Breast epithelium (tissue), 4 donors: ENCODE results near the gene C16orf74. TPM values are rescaled to one million over a fixed set of nuclear protein-coding genes. Genes with fewer than 3 reads are reported as not detected.
A peak's percentile ranks its signal among the peaks of the same experiment; 100 is the strongest.

Experiments
- DNase-seq, 2 donors: peaks; one replicate each; pipeline ENCODE4 v3.0.0-alpha.2; 2019; ENCODE audit warnings: low spot score in 2 of 2
- H3K27ac ChIP-seq, 2 donors: fragments of 200-600 bp; sonication (generic) in 1 of 2; one replicate each; pipeline ENCODE4 v1.5.1; 2016 to 2019; ENCODE audit warnings: mild to moderate bottlenecking in 1 of 2
- H3K27me3 ChIP-seq, 2 donors: fragments of 200-600 bp; sonication (generic) in 1 of 2; one replicate each; pipeline versions ENCODE4 v1.5.1 to v1.6.0; 2017 to 2019; ENCODE audit warnings: control low read depth in 1 of 2, mild to moderate bottlenecking in 1 of 2
- H3K36me3 ChIP-seq: fragments of 200-600 bp; one replicate; pipeline ENCODE4 v1.5.1; 2019
- H3K4me1 ChIP-seq, 2 donors: fragments of 200-600 bp; sonication (generic); one replicate each; pipeline ENCODE4 v1.5.1; 2016 to 2019; ENCODE audit warnings: control low read depth in 1 of 2
- H3K4me3 ChIP-seq, 3 donors: fragments of 200-600 bp; sonication (generic); 1 replicate in 2 of 3; 2 replicates in 1 of 3; pipeline ENCODE4 v1.5.1; 2016 to 2019; ENCODE audit warnings: mild to moderate bottlenecking in 3 of 3, moderate library complexity in 2 of 3
- H3K9me3 ChIP-seq, 2 donors: fragments of 200-600 bp; sonication (generic) in 1 of 2; one replicate each; pipeline ENCODE4 v1.5.1; 2016 to 2019; ENCODE audit warnings: control low read depth in 1 of 2
- CTCF ChIP-seq, 3 donors: fragments of 450-650 bp; IDR thresholded peaks; one replicate each; pipeline ENCODE4 v1.5.1; 2016 to 2017; ENCODE audit warnings: antibody characterized with exemption in 3 of 3, mild to moderate bottlenecking in 3 of 3, moderate library complexity in 3 of 3
- POLR2A ChIP-seq: fragments of 450-650 bp; IDR thresholded peaks from one replicate; pipeline ENCODE4 v1.6.1; 2016; ENCODE audit warnings: antibody characterized with exemption, mild to moderate bottlenecking, moderate library complexity
- POLR2AphosphoS5 ChIP-seq, 3 donors: sonication (generic); formaldehyde crosslinking; IDR thresholded peaks; one replicate each; pipeline ENCODE4 v1.6.1; 2017; ENCODE audit warnings: antibody characterized with exemption in 3 of 3
- intact Hi-C: fragments of 100-400 bp; cut with DNase I; formaldehyde crosslinking; loops from one replicate; pipeline ENCODE4 v1.15.1; 2023; ENCODE audit warnings: low total_unique reads
- total RNA-seq, 3 donors: library from RNA; depleted of rRNA; stranded (reverse); fragments of >200 nt; gene quantifications; one replicate each; pipeline ENCODE4 v1.1.0, GENCODE V29; 2016

Gene C16orf74
- total RNA-seq, 3 donors from 2014 or later: 0.80 to 7.2 (median 6.7) TPM

GRCh38 chr16:85762970-85763369, 12.1 kb upstream of the C16orf74 start:
- no peaks in the 10 kb centered on the region for H3K36me3 ChIP-seq
- TF ChIP-seq POLR2A (no peak), CTCF (IDR thresholded peaks at IDR 0.05) (no peak), POLR2AphosphoS5 (IDR thresholded peaks at IDR 0.05) (no peak)
- intact Hi-C loops: no loop called here

GRCh38 chr16:85761861-85762260, 11.0 kb upstream of the C16orf74 start:
- Histone ChIP-seq H3K27ac (no peak overlapping the region), H3K4me1 (no peaks in the 10 kb centered on the region), H3K4me3 (no peak overlapping the region), H3K27me3 (no peaks in the 10 kb centered on the region), H3K36me3 (no peaks in the 10 kb centered on the region), H3K9me3 (no peaks in the 10 kb centered on the region)
- TF ChIP-seq POLR2A (no peak), CTCF (IDR thresholded peaks at IDR 0.05) (no peak)
- intact Hi-C loops: no loop called here
- no peak for DNase-seq

More at GRCh38 chr16:85762970-85763369, 12.1 kb upstream of the C16orf74 start:
- Histone ChIP-seq H3K27me3 (no peaks in the 10 kb centered on the region), H3K4me3 (no peak overlapping the region), H3K4me1 (no peaks in the 10 kb centered on the region), H3K27ac (no peak overlapping the region), H3K9me3 (no peaks in the 10 kb centered on the region)
- DNase-seq: no peak

- intact Hi-C loops: no loop called here
- TF ChIP-seq POLR2A: no peak
- TF ChIP-seq POLR2AphosphoS5 (IDR thresholded peaks at IDR 0.05): no peak
- TF ChIP-seq CTCF (IDR thresholded peaks at IDR 0.05): peak in 1 of 3 donors; percentile 58
- H3K27me3 ChIP-seq: no peaks in the 10 kb centered on the region
- no peak for DNase-seq
- no peaks in the 10 kb centered on the region for H3K36me3 ChIP-seq
- H3K27ac ChIP-seq: no peak overlapping the region
- no peak overlapping the region for H3K4me3 ChIP-seq
- H3K9me3 ChIP-seq: no peaks in the 10 kb centered on the region
- H3K4me1 ChIP-seq: no peaks in the 10 kb centered on the region
Measured at GRCh38 chr16:85759631-85760419, 8.9 kb upstream of the C16orf74 start.

GRCh38 chr16:85759136-85759535, 8.2 kb upstream of the C16orf74 start:
- Histone ChIP-seq H3K9me3 (no peaks in the 10 kb centered on the region), H3K36me3 (no peaks in the 10 kb centered on the region), H3K4me3 (no peak overlapping the region), H3K27ac (no peak overlapping the region), H3K27me3 (no peaks in the 10 kb centered on the region), H3K4me1 (no peaks in the 10 kb centered on the region)
- no peak for DNase-seq
- intact Hi-C loops: no loop called here
- TF ChIP-seq CTCF (IDR thresholded peaks at IDR 0.05) (no peak), POLR2AphosphoS5 (IDR thresholded peaks at IDR 0.05) (no peak), POLR2A (no peak)

- intact Hi-C loops: no loop called here
- Histone ChIP-seq H3K9me3 (no peaks in the 10 kb centered on the region), H3K27ac (no peak overlapping the region), H3K36me3 (no peaks in the 10 kb centered on the region), H3K27me3 (no peaks in the 10 kb centered on the region), H3K4me3 (no peak overlapping the region), H3K4me1 (peaks cover 0 to 9% of the 10 kb centered on the region in 2 donors)
- TF ChIP-seq POLR2AphosphoS5 (IDR thresholded peaks at IDR 0.05): no peak
- no peak for TF ChIP-seq POLR2A
- no peak for TF ChIP-seq CTCF (IDR thresholded peaks at IDR 0.05)
- DNase-seq: no peak
Measured at GRCh38 chr16:85757341-85757822, 6.5 kb upstream of the C16orf74 start.
